Thyroid gland (tissue), 4 donors: ENCODE data around the gene TYW3. TPM values are rescaled to one million over a fixed set of nuclear protein-coding genes. Genes with fewer than 3 reads are reported as not detected.
"Not testable (repeated sequence)": the region's sequence is repeated elsewhere in the genome, so short reads cannot be mapped to it uniquely, and the experiment has no call there.

Experiments used
- DNase-seq, 2 donors: peaks; one replicate each; pipeline ENCODE4 v3.0.0-alpha.2; 2019
- H3K27ac ChIP-seq, 3 donors: fragments of 200-600 bp; sonication (generic); 1 replicate in 2 of 3; 2 replicates in 1 of 3; pipeline ENCODE4 v1.5.1; 2016 to 2019; ENCODE audit warnings: mild to moderate bottlenecking in 1 of 3, moderate library complexity in 1 of 3
- H3K27me3 ChIP-seq: fragments of 200-600 bp; sonication (generic); one replicate; pipeline ENCODE4 v1.5.1; 2019
- H3K36me3 ChIP-seq, 2 donors: fragments of 200-600 bp; sonication (generic); one replicate each; pipeline ENCODE4 v1.5.1; 2016 to 2019
- H3K4me1 ChIP-seq, 2 donors: fragments of 200-600 bp; sonication (generic); one replicate each; pipeline ENCODE4 v1.5.1; 2017 to 2019
- H3K4me3 ChIP-seq, 3 donors: fragments of 200-600 bp; sonication (generic); replicated peaks in 1 of 3; 1 replicate in 2 of 3; 2 replicates in 1 of 3; pipeline ENCODE4 v1.5.1; 2016; ENCODE audit warnings: mild to moderate bottlenecking in 1 of 3
- H3K9me3 ChIP-seq: fragments of 200-600 bp; sonication (generic); one replicate; pipeline ENCODE4 v1.5.1; 2017
- POLR2A ChIP-seq, 2 donors: fragments of 450-650 bp; IDR thresholded peaks; one replicate each; pipeline ENCODE4 v1.6.1; 2017; ENCODE audit warnings: antibody characterized with exemption in 2 of 2, mild to moderate bottlenecking in 2 of 2, moderate library complexity in 1 of 2
- WGBS, 2 donors: methylation state at CpG; one replicate each; pipeline ENCODE4 v1.1.5; 2017; 5-methylcytosine and 5-hydroxymethylcytosine counted together
- intact Hi-C: fragments of 100-400 bp; cut with DNase I; formaldehyde crosslinking; loops from one replicate; pipeline ENCODE4 v1.15.1; 2023
- total RNA-seq, 4 donors: library from RNA; depleted of rRNA; stranded (reverse); fragments of >200 nt; gene quantifications; one replicate each; pipeline ENCODE4 v1.2.3, GENCODE V29; 2016
- TF ChIP-seq, protein P1 (sequence below), 6 experiments: fragments of 200-600 bp in 3 of 6; fragments of 450-650 bp in 3 of 6; sonication (generic) in 3 of 6; IDR thresholded peaks; one replicate each; pipeline ENCODE4 v1.5.1; 2016 to 2019; ENCODE audit warnings: antibody characterized with exemption in 6 of 6, mild to moderate bottlenecking in 2 of 6, inconsistent platforms in 1 of 6, moderate library complexity in 1 of 6

TYW3 gene
- total RNA-seq, 4 donors from 2014 or later: 18.0 to 23.5 (median 21.1) TPM

DNA sequence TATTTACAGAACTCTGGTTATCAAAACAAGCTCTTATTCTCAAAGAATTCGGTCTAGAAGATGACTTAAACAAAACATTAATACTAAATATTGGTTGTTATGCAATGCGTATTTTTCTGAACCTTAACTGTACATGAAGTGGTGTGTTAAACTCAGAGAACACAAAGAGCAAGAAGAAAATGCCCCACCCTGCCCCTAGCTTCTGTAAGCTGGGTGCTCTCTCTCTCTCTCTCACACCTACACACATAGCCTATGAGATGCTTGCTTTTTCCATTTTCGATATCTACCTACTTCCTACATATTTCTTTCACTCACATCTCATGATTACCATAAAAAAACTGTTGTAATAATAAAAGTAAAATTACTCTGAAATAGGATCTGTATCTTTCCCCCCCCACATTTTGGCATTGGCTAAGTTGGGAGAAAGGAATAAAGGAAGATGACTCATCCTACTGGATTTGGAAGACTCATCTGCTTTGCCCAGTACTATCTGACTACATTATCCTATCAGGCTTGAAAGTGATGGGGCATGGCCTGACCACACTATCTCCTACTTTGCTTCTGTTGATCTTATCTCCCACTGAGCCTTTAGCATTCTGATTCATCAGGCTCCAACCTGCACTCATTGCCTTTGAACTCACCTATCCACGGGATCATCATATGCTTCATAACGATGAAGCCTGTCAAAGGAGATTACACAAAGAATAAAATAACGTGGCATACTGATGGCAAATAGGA lies 3.0 kb upstream of the TYW3 start:
- no peaks in the 10 kb centered on the region for H3K36me3 ChIP-seq
- H3K27me3 ChIP-seq: no peaks in the 10 kb centered on the region
- no peak overlapping the region for H3K27ac ChIP-seq
- H3K4me1 ChIP-seq: peaks cover 16 to 27% of the 10 kb centered on the region in 2 donors
- DNase-seq: no peak
- H3K4me3 ChIP-seq: no peak overlapping the region
- WGBS, 2 donors: 83 to 95% methylated on average over 6 of the region's 6 CpGs
- intact Hi-C loops: no loop called here
- H3K9me3 ChIP-seq: no peaks in the 10 kb centered on the region
- TF ChIP-seq, protein P1, sequence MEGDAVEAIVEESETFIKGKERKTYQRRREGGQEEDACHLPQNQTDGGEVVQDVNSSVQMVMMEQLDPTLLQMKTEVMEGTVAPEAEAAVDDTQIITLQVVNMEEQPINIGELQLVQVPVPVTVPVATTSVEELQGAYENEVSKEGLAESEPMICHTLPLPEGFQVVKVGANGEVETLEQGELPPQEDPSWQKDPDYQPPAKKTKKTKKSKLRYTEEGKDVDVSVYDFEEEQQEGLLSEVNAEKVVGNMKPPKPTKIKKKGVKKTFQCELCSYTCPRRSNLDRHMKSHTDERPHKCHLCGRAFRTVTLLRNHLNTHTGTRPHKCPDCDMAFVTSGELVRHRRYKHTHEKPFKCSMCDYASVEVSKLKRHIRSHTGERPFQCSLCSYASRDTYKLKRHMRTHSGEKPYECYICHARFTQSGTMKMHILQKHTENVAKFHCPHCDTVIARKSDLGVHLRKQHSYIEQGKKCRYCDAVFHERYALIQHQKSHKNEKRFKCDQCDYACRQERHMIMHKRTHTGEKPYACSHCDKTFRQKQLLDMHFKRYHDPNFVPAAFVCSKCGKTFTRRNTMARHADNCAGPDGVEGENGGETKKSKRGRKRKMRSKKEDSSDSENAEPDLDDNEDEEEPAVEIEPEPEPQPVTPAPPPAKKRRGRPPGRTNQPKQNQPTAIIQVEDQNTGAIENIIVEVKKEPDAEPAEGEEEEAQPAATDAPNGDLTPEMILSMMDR (IDR thresholded peaks at IDR 0.05): no peak
- no peak for TF ChIP-seq POLR2A (IDR thresholded peaks at IDR 0.05)

DNA sequence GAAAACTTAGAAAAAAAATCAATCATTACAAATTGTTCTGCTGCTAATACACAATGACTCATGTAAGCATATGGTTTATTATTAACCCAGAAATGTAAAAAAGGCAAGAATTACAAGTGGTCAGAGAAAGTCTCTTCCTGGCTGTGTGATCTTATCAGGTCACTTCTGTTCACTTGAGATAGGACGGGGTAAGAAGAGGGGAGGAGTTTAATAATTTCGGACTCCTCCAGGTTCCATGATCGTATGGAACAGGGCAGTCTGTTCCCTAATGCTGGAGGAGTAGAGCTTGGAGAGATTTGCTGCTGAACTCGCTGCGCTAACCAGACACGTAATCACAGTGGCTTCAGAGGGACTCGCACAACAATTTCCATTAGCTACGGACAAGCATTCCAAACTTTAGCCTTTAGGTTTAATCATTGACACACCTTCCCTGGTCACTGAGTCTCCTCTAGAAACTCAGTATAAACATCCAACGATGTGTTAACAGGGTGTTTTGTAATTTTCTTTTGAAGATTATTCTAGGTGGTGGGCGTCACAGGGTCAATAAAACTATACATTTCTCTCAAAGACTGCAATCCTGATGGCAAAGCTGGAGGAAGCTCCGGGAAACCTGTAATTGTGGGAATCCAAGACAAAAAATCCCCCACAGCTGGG lies 1.4 kb upstream of the TYW3 start:
- intact Hi-C loops: no loop called here
- Histone ChIP-seq H3K36me3 (no peaks in the 10 kb centered on the region), H3K27ac (no peak overlapping the region), H3K9me3 (no peaks in the 10 kb centered on the region), H3K27me3 (no peaks in the 10 kb centered on the region), H3K4me1 (peaks cover 16 to 27% of the 10 kb centered on the region in 2 donors), H3K4me3 (no peak overlapping the region)
- no peak for DNase-seq
- TF ChIP-seq, protein P1 (IDR thresholded peaks at IDR 0.05): no peak
- TF ChIP-seq POLR2A (IDR thresholded peaks at IDR 0.05): no peak
- WGBS, 2 donors: 82 to 85% methylated on average over 11 of the region's 11 CpGs

DNA sequence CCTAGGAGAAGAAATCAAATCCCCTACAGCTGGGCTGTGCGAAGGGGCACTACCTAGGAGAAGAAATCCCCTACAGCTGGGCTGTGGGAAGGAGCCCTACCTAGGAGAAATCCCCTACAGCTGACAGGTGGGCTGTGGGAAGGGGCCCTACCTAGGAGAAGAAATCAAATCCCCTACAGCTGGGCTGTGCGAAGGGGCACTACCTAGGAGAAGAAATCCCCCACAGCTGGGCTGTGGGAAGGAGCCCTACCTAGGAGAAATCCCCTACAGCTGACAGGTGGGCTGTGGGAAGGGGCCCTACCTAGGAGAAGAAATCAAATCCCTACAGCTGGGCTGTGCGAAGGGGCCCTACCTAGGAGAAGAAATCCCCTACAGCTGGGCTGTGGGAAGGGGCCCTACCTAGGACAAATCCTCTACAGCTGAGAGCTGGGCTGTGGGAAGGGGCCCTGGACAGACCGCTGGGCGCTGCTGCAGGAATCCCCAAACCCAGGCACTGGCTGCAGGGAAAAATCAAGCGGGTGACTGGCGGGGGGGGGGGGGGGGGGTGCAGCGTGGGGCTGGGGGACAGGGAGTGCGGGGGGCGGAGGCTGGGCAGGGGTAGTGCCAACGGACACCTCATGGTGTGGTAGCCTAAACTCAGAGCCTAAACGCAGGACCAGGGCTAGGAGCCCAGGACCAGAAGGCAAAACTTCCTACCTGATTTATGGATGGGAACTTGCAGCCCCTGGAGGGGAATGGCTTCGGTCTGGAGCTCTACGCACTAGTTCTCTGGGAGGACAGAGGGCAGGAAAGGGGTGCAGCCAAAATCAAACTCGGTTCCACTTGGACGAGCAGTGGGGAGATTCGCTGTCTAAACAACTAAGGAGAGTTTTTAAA lies 643 bp upstream of the TYW3 start:
- intact Hi-C loops, DNase-seq, H3K9me3 ChIP-seq, H3K27me3 ChIP-seq, H3K36me3 ChIP-seq: not testable (repeated sequence)
- WGBS, 2 donors: 13 to 17% methylated on average over 11 to 15 of the region's 17 CpGs
- Histone ChIP-seq H3K27ac (peak overlapping the region in 2 of 3 donors; percentile 10 to 84), H3K4me1 (peaks cover 16 to 27% of the 10 kb centered on the region in 2 donors), H3K4me3 (peak overlapping the region in 2 of 3 donors; percentile 83)

DNA sequence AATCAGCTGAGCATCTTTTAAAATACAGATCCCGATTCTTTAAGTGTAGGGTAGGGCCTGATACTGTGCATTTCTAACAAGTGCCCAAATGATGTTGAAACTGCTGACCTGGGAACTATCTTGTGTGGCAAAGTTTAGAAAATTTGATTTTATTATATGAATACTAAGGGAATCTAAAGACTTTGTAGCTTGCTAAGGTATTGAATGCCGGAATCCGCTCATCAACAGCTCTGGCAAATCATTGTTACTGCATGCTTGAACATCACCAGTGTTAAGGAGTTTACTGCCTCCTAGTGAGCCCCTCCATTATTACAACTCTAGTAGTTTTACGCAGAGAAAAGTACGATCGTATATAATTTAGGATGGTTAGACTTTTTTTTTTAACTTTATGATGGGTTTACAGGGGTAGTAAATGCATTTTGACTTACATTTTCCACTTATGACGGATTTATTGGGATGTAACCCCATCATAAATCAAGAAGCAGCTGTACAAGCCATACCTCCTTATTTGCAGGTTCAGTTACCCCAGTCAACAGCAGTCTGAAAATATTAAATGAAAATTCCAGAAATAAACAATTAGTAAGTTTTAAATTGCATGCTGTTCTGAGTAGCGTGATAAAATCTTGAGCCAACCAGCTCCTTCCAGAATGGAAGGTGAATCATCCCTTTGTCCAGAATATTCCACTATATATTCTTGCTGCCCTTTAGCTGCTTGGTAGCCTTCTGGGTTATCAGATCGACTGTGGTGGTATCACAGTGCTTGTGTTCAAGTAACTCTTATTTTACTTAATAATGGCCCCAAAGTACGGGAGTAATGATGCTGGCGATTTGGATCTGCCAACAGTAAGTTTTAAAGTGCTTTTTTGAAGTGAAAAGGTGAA lies 892 bp downstream of the TYW3 start:
- Histone ChIP-seq H3K27ac (peak overlapping the region; percentile 77 to 84 (median 78)), H3K4me1 (peaks cover 16 to 27% of the 10 kb centered on the region in 2 donors), H3K36me3 (peaks cover 0 to 12% of the 10 kb centered on the region in 2 donors), H3K27me3 (no peaks in the 10 kb centered on the region), H3K4me3 (peak overlapping the region; percentile 69 to 83 (median 83)), H3K9me3 (no peaks in the 10 kb centered on the region)
- TF ChIP-seq, protein P1 (IDR thresholded peaks at IDR 0.05): peak; percentile 32 to 78 (median 67)
- TF ChIP-seq POLR2A (IDR thresholded peaks at IDR 0.05): no peak
- WGBS, 2 donors: 21 to 26% methylated on average over 11 of the region's 11 CpGs
- DNase-seq: peak; percentile 5 to 13
- intact Hi-C loops: no loop called here

DNA sequence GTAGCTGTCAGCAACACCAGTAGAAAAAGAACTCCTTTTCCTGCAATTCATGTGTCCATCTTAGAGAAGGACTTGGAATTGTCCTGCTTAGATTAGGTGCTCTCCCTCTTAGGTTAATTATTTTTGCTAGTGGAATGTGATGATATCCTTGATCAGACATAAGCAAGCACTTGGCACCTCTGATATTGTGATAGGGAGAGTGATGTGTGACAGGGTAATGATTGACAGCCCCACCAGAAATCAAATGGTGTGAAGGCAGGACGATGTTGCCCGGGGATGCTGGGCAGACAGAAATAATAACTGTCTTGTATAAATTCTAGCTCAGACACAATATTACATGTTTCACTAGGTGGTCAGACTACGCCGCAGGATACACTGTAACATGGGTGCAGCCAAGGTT lies 4.4 kb downstream of the TYW3 start:
- Histone ChIP-seq H3K36me3 (peaks cover 10 to 22% of the 10 kb centered on the region in 2 donors), H3K4me1 (peaks cover 6 to 10% of the 10 kb centered on the region in 2 donors), H3K9me3 (no peaks in the 10 kb centered on the region), H3K27me3 (no peaks in the 10 kb centered on the region), H3K4me3 (no peak overlapping the region), H3K27ac (no peak overlapping the region)
- no peak for TF ChIP-seq POLR2A (IDR thresholded peaks at IDR 0.05)
- TF ChIP-seq, protein P1 (IDR thresholded peaks at IDR 0.05): no peak
- 87 to 91% methylated on average over 4 of the region's 4 CpGs for WGBS, 2 donors
- no peak for DNase-seq
- intact Hi-C loops: no loop called here

DNA sequence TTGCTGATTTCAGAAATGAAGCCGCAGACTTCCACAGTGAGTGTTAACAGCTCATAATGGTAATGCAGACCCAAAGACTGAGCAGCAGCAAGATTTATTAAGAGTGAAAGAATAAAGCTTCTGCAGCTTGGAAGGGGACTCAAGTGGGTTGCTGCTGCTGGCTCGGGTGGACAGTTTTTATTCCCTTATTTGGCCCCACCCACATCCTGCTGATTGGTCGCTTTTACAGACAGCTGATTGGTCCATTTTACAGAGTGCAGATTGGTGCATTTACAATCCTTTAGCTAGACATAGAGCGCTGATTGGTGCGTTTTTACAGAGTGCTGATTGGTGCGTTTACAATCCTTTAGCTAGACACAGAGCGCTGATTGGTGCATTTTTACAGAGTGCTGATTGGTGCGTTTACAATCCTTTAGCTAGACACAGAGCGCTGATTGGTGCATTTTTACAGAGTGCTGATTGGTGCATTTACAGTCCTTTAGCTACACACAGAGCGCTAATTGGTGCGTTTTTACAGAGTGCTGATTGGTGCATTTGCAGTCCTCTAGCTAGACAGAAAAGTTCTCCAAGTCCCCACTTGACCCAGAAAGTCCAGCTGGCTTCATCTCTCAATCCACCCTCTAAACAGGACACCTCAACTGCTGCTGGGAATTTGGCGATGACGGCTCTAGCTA lies 7.5 kb downstream of the TYW3 start:
- H3K4me1 ChIP-seq, H3K27me3 ChIP-seq, H3K4me3 ChIP-seq, DNase-seq, intact Hi-C loops, H3K9me3 ChIP-seq, H3K27ac ChIP-seq: not testable (repeated sequence)
- peaks cover 14 to 33% of the 10 kb centered on the region in 2 donors for H3K36me3 ChIP-seq
- 88 to 97% methylated on average over 13 of the region's 13 CpGs for WGBS, 2 donors

DNA sequence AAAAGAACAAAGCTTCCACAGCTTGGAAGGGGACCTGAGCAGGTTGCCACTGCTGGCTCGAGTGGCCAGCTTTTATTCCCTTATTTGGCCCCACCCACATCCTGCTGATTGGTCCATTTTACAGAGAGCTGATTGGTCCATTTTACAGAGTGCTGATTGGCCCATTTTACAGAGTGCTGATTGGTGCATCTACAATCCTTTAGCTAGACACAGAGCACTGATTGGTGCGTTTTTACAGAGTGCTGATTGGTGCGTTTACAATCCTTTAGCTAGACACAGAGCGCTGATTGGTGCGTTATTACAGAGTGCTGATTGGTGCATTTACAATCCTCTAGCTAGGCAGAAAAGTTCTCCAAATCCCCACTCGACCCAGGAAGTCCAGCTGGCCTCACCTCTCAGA lies 12.3 kb downstream of the TYW3 start:
- H3K9me3 ChIP-seq, H3K4me1 ChIP-seq, H3K27me3 ChIP-seq, H3K4me3 ChIP-seq, H3K27ac ChIP-seq, intact Hi-C loops, DNase-seq: not testable (repeated sequence)
- 93 to 98% methylated on average over 6 of the region's 6 CpGs for WGBS, 2 donors
- peaks cover 9 to 20% of the 10 kb centered on the region in 2 donors for H3K36me3 ChIP-seq
